Lower leg skin (tissue), 4 donors: Measurements from ENCODE around the gene TUBGCP6. TPM values are rescaled to one million over a fixed set of nuclear protein-coding genes. Genes with fewer than 3 reads are reported as not detected.

Source experiments
- DNase-seq, 2 donors: peaks; one replicate each; pipeline ENCODE4 v3.0.0-alpha.2; 2019; ENCODE audit warnings: low spot score in 2 of 2
- H3K4me3 ChIP-seq: fragments of 200-600 bp; sonication (generic); 2 replicates; pipeline ENCODE4 v1.5.1; 2017; ENCODE audit warnings: mild to moderate bottlenecking, low read depth; ENCODE audit not compliant: poor library complexity, severe bottlenecking
- POLR2A ChIP-seq, 2 donors: fragments of 450-650 bp; IDR thresholded peaks; one replicate each; pipeline ENCODE4 v1.6.1; 2016 to 2017; ENCODE audit warnings: antibody characterized with exemption in 2 of 2, mild to moderate bottlenecking in 1 of 2, moderate library complexity in 1 of 2
- WGBS, 2 donors: methylation state at CpG; one replicate each; pipeline ENCODE4 v1.1.5; 2018; 5-methylcytosine and 5-hydroxymethylcytosine counted together
- intact Hi-C: fragments of 100-400 bp; cut with DNase I; formaldehyde crosslinking; loops from one replicate; pipeline ENCODE4 v1.15.0; 2023; ENCODE audit warnings: low total_unique reads
- total RNA-seq, 4 donors: library from RNA; depleted of rRNA; stranded (reverse); fragments of >200 nt; gene quantifications; one replicate each; pipeline ENCODE4 v1.1.0, GENCODE V29; 2016
- TF ChIP-seq, protein P1 (sequence below), 3 donors: fragments of 450-650 bp; IDR thresholded peaks; one replicate each; pipeline ENCODE4 v1.5.1; 2016; ENCODE audit warnings: antibody characterized with exemption in 3 of 3, mild to moderate bottlenecking in 3 of 3, moderate library complexity in 2 of 3

Gene TUBGCP6
- total RNA-seq, 4 donors from 2014 or later, result 37.1 to 67.0 (median 52.5) TPM

DNA sequence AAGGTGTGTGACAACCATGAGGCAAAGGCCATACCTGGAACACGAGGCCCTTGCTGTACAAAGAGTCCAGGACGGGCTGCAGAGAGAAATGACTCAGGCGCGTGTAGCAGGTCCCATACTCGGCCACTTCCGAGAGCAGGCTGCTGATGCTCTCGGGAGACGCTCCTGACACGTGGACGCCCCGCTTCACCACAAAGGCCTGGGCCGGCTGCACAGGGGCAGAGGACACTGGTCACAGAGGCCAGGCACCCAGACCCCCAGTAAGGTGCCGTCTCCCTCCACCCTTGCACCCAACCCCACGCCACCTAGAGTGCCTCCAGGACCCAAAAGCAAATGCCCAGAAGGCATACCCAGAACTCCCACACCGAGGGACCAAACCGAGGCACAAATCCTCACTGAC, 15.5 kb downstream of the TUBGCP6 start:
- 95 to 96% methylated on average over 16 of the region's 16 CpGs for WGBS, 2 donors

DNA sequence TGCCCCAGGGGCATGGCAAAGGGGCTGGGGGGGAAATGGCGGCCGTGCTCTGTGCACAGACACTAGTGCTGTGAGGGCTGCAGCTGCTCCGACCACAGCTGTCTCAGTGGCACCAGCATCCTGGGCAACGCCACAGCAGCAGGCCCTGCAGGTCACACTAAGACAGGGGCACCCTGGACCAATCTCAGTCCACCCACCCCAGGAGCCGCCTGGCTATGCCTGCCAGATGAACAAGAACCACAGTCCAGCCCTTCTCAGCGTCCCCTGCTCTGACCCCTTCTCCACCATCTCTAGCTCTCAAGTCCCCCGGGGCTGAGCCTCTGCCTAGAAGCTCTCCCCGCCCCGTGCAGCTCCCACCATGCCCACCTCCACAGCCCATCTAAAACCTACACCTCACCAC, 16.5 kb downstream of the TUBGCP6 start:
- 88 to 92% methylated on average over 5 to 9 of the region's 9 CpGs for WGBS, 2 donors
- DNase-seq, result no peak
- intact Hi-C loops, result no loop called here
- no peak overlapping the region for H3K4me3 ChIP-seq
- no peak for TF ChIP-seq POLR2A (IDR thresholded peaks at IDR 0.05)
- TF ChIP-seq, protein P1, sequence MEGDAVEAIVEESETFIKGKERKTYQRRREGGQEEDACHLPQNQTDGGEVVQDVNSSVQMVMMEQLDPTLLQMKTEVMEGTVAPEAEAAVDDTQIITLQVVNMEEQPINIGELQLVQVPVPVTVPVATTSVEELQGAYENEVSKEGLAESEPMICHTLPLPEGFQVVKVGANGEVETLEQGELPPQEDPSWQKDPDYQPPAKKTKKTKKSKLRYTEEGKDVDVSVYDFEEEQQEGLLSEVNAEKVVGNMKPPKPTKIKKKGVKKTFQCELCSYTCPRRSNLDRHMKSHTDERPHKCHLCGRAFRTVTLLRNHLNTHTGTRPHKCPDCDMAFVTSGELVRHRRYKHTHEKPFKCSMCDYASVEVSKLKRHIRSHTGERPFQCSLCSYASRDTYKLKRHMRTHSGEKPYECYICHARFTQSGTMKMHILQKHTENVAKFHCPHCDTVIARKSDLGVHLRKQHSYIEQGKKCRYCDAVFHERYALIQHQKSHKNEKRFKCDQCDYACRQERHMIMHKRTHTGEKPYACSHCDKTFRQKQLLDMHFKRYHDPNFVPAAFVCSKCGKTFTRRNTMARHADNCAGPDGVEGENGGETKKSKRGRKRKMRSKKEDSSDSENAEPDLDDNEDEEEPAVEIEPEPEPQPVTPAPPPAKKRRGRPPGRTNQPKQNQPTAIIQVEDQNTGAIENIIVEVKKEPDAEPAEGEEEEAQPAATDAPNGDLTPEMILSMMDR (IDR thresholded peaks at IDR 0.05), result no peak

More for the DNA sequence above, 15.5 kb downstream of the TUBGCP6 start:
- no peak for DNase-seq
- intact Hi-C loops, result no loop called here
- no peak for TF ChIP-seq POLR2A (IDR thresholded peaks at IDR 0.05)
- TF ChIP-seq, protein P1 (IDR thresholded peaks at IDR 0.05), result no peak
- no peak overlapping the region for H3K4me3 ChIP-seq

DNA sequence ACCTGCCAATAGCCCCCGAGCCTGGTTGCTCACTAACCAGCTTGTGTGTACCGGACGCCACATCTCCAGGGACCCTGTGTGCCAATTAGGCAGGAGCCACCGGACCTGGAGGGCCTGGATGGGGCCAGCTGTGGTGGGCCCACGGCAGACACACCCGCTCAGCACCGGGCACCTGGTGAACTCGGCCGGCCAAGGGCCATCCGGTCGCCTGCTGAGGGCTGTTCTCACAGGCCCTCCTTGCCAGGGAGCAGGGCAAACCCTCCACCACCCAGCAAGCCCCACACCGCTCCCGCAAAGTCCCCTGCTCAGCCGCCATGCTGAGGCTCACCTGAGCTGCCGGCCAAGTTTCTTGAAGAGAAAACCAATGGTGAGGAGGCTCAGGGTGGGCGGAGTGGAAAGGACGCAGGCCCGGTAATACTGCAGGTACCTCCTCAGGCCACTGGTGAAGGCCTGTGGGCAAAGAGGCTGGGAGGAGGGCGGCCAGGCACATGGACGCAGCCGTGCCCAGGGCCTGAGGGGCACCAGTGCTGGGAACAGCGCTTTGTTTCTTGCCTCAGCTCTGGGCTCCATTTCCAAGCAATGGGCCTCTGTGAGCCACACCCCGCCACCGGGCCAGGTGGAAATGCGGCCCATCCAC, 17.1 kb downstream of the TUBGCP6 start:
- no peak overlapping the region for H3K4me3 ChIP-seq
- 93 to 95% methylated on average over 21 to 25 of the region's 25 CpGs for WGBS, 2 donors
- no peak for DNase-seq
- intact Hi-C loops, result no loop called here
- TF ChIP-seq POLR2A (IDR thresholded peaks at IDR 0.05), result no peak
- TF ChIP-seq, protein P1 (IDR thresholded peaks at IDR 0.05), result no peak

DNA sequence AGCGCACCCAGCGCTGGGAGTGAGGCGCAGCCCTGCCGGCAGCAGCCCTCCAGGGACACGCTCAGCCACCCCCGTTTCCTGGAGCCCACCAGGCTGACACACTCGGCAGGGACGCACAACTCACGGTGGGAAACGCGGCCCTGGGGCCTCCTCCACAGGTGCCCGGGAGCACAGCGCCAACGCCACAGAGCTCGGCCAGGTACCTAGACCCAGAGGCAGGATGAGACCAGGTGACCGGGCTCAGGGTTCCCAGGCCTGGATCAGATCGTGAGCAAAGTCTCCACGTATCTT, 18.0 kb downstream of the TUBGCP6 start:
- H3K4me3 ChIP-seq, result no peak overlapping the region
- no peak for DNase-seq
- intact Hi-C loops, result no loop called here
- 96% methylated on average over 4 to 17 of the region's 18 CpGs for WGBS, 2 donors
- TF ChIP-seq, protein P1 (IDR thresholded peaks at IDR 0.05), result no peak
- TF ChIP-seq POLR2A (IDR thresholded peaks at IDR 0.05), result no peak

- intact Hi-C loops, result no loop called here
- no peak for DNase-seq
- no peak overlapping the region for H3K4me3 ChIP-seq
- TF ChIP-seq, protein P1 (IDR thresholded peaks at IDR 0.05), result no peak
- TF ChIP-seq POLR2A (IDR thresholded peaks at IDR 0.05), result no peak
- 91% methylated on average over 28 to 31 of the region's 31 CpGs for WGBS, 2 donors
These were observed 18.6 kb downstream of the TUBGCP6 start for GRCh38 chr22:50226063-50226874.
